NB4 (cell line): ENCODE measurements around the gene RNF31.

ENCODE experiments used
- DNase-seq: peaks from one replicate; pipeline ENCODE4 v3.0.0; 2010; ENCODE audit warnings: low read depth
- H3K4me3 ChIP-seq: one replicate; pipeline ENCODE4 v1.5.1; 2011; ENCODE audit warnings: mild to moderate bottlenecking, low read depth, low read length, moderate library complexity
- CTCF ChIP-seq: IDR thresholded peaks from one replicate; pipeline ENCODE4 v1.5.1; 2012; ENCODE audit warnings: low read depth, low read length
- MAX ChIP-seq: IDR thresholded peaks from 2 replicates; pipeline ENCODE4 v1.6.1; 2011; ENCODE audit warnings: low read depth, low read length
- MYC ChIP-seq: IDR thresholded peaks from 2 replicates; pipeline ENCODE4 v1.6.1; 2011; ENCODE audit warnings: low read depth, low read length
- POLR2A ChIP-seq: IDR thresholded peaks from 2 replicates; pipeline ENCODE4 v1.6.1; 2011; ENCODE audit warnings: mild to moderate bottlenecking; ENCODE audit not compliant: insufficient read length; ENCODE audit errors: extremely low read depth

RNF31 gene

GRCh38 chr14:24179961-24180796, 32.9 kb downstream of the RNF31 start:
- no peak overlapping the region for H3K4me3 ChIP-seq
- no peak for DNase-seq
- TF ChIP-seq MAX = no peak
- TF ChIP-seq CTCF = no peak
- no peak for TF ChIP-seq MYC
- TF ChIP-seq POLR2A = no peak

- no peak for TF ChIP-seq CTCF
- TF ChIP-seq MAX = no peak
- TF ChIP-seq MYC = no peak
- TF ChIP-seq POLR2A = no peak
- H3K4me3 ChIP-seq = no peak overlapping the region
- no peak for DNase-seq
Observed at GRCh38 chr14:24181371-24182077, 34.2 kb downstream of the RNF31 start.

- TF ChIP-seq MAX (no peak), POLR2A (no peak), MYC (no peak), CTCF (no peak)
- H3K4me3 ChIP-seq = no peak overlapping the region
- no peak for DNase-seq
Observed at GRCh38 chr14:24182110-24182882, 35.0 kb downstream of the RNF31 start.

- TF ChIP-seq POLR2A = no peak
- TF ChIP-seq CTCF = no peak
- no peak for TF ChIP-seq MAX
- no peak for TF ChIP-seq MYC
- H3K4me3 ChIP-seq = no peak overlapping the region
- no peak for DNase-seq
Observed at GRCh38 chr14:24183014-24183481, 35.8 kb downstream of the RNF31 start.

- no peak overlapping the region for H3K4me3 ChIP-seq
- TF ChIP-seq POLR2A = no peak
- no peak for TF ChIP-seq MAX
- DNase-seq = no peak
Observed at GRCh38 chr14:24184104-24184970, 37.0 kb downstream of the RNF31 start.
